Keratinocyte (primary cell): ENCODE measurements around the gene MBTPS1.

ENCODE experiments used
- EZH2 ChIP-seq: IDR thresholded peaks from one replicate; pipeline ENCODE4 v1.6.1; 2012; ENCODE audit warnings: inconsistent platforms, mild to moderate bottlenecking, low read length, moderate library complexity
- TF ChIP-seq, protein P1 (sequence below), 3 experiments: IDR thresholded peaks in 1 of 3; conservative IDR thresholded peaks in 1 of 3; optimal IDR thresholded peaks in 1 of 3; 2 replicates in 2 of 3; 3 replicates in 1 of 3; pipeline versions ENCODE3 to v1.5.1; 2011; ENCODE audit warnings: low read length in 3 of 3, mild to moderate bottlenecking in 3 of 3, moderate library complexity in 2 of 3, control low read depth in 1 of 3, inconsistent platforms in 1 of 3; ENCODE audit not compliant: insufficient read depth in 2 of 3; ENCODE audit errors: extremely low read depth in 1 of 3

DNA sequence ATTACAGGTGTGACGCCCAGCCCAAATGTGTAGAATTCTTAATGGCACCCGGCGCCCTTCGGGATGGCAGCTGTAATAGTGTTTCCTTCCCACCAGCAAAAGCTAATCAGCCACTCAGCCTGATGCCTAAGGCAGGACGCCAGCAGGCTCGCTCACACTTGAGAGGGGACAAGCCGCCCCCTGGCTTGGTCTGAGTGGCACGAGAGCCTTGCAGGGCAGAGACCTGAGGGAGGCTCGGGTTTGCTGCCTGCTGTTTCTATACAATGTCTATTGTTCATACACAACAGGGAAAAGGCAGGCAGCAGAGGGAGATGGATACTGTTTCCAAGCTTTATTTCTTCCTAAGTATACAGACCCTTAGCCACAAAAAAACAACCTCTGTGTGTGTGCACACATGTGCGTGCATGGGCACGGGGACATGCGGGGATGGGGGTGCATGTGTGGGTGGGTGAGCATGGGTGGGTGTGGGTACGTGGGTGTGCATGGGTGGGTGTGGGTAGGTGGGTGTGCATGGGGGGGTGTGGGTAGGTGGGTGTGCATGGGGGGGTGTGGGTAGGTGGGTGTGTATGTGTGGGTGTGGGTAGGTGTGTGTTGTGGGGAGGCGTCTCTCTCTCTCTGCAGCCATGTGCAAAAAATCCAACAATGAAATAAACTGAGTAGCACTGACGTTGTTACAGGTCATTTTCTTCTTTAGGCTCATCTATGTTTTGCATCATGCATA lies 84.1 kb downstream of the MBTPS1 start:
- TF ChIP-seq, protein P1, sequence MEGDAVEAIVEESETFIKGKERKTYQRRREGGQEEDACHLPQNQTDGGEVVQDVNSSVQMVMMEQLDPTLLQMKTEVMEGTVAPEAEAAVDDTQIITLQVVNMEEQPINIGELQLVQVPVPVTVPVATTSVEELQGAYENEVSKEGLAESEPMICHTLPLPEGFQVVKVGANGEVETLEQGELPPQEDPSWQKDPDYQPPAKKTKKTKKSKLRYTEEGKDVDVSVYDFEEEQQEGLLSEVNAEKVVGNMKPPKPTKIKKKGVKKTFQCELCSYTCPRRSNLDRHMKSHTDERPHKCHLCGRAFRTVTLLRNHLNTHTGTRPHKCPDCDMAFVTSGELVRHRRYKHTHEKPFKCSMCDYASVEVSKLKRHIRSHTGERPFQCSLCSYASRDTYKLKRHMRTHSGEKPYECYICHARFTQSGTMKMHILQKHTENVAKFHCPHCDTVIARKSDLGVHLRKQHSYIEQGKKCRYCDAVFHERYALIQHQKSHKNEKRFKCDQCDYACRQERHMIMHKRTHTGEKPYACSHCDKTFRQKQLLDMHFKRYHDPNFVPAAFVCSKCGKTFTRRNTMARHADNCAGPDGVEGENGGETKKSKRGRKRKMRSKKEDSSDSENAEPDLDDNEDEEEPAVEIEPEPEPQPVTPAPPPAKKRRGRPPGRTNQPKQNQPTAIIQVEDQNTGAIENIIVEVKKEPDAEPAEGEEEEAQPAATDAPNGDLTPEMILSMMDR (optimal IDR thresholded peaks at IDR 0.05 in 1 of 3, IDR thresholded peaks at IDR 0.05 in 1 of 3, conservative IDR thresholded peaks at IDR 0.05 in 1 of 3; ENCODE audit: extremely low read depth in 1 of 3, insufficient read depth in 2 of 3, low read length in 3 of 3), result no peak
- TF ChIP-seq EZH2, result no peak
